Measurements from ENCODE around the gene ZSWIM4. TPM values are rescaled to one million over a fixed set of nuclear protein-coding genes. Genes with fewer than 3 reads are reported as not detected.
A peak's percentile ranks its signal among the peaks of the same experiment; 100 is the strongest.
"Not testable (repeated sequence)": the region's sequence is repeated elsewhere in the genome, so short reads cannot be mapped to it uniquely, and the experiment has no call there.

Gene ZSWIM4
- total RNA-seq (2022) = 10.7 and 11.5 TPM in 2 replicates
- percentile 50 among the genes with signal in this experiment for Bru-seq, nascent RNA
- BruChase-seq, experiment 1, labeled RNA remaining after a 6-hour chase = percentile 59 among the genes with signal in this experiment
- percentile 64 among the genes with signal in this experiment for BruChase-seq, experiment 2, labeled RNA remaining after a 2-hour chase
- long read RNA-seq, partial matches to known transcripts = 0 of 8 reads
- long read RNA-seq, other reads (novel, unspliced or antisense) = 8 of 8 reads

GRCh38 chr19:13794757-13795589 is at the start of gene ZSWIM4:
Gene ZSWIM4, plus strand, starts transcription at chr19:13795443. Its CDS starts 206 bp downstream, at chr19:13795649.
- no peaks in the 10 kb centered on the region for H3K4me1 Mint-ChIP-seq (ENCODE audit: low read depth, unreplicated experiment)
- H3K4me3 Mint-ChIP-seq (ENCODE audit: low read depth, unreplicated experiment) = peak within 1 kb of the TSS; percentile 90
- H3K36me3 Mint-ChIP-seq (ENCODE audit: insufficient read depth, unreplicated experiment) = peaks cover 39% of the 10 kb centered on the region
- CTCF ChIA-PET = interaction anchor here (0.7 to 1.0 kb wide), 2 partner anchors 19 to 67 kb away, joined by 5 read pairs; no protein-coding TSS in a partner anchor
- TF ChIP-seq CTCF (IDR thresholded peaks at IDR 0.05; ENCODE audit: unreplicated experiment) = no peak
- no TSS peak for BruUV-seq (replicated peaks)
- H3K27ac Mint-ChIP-seq (ENCODE audit: unreplicated experiment) = peak within 1 kb of the TSS; percentile 94
- no peaks in the 10 kb centered on the region for H3K27me3 Mint-ChIP-seq (ENCODE audit: unreplicated experiment)
- DNase-seq = peak; percentile 95
- no peaks in the 10 kb centered on the region for H3K9me3 Mint-ChIP-seq (ENCODE audit: low read depth, unreplicated experiment)
- intact Hi-C loops (cut with micrococcal nuclease; ENCODE audit: unreplicated experiment) = no loop called here

GRCh38 chr19:13747098-13747453 is 48.2 kb upstream of the ZSWIM4 start:
- CTCF ChIA-PET = interaction anchor here (1.0 kb wide), 2 partner anchors 15 to 26 kb away, joined by 3 to 6 read pairs; no protein-coding TSS in a partner anchor
- peaks cover 12% of the 10 kb centered on the region for H3K4me1 Mint-ChIP-seq (ENCODE audit: low read depth, unreplicated experiment)
- intact Hi-C loops (cut with micrococcal nuclease; ENCODE audit: unreplicated experiment) = no loop called here
- no peak overlapping the region for H3K27ac Mint-ChIP-seq (ENCODE audit: unreplicated experiment)
- no peaks in the 10 kb centered on the region for H3K27me3 Mint-ChIP-seq (ENCODE audit: unreplicated experiment)
- no peak for TF ChIP-seq CTCF (IDR thresholded peaks at IDR 0.05; ENCODE audit: unreplicated experiment)
- DNase-seq = no peak
- H3K9me3 Mint-ChIP-seq (ENCODE audit: low read depth, unreplicated experiment) = peaks cover 3% of the 10 kb centered on the region
- BruUV-seq (replicated peaks) = no TSS peak
- peaks cover 46% of the 10 kb centered on the region for H3K36me3 Mint-ChIP-seq (ENCODE audit: insufficient read depth, unreplicated experiment)
- H3K4me3 Mint-ChIP-seq (ENCODE audit: low read depth, unreplicated experiment) = peak overlapping the region; percentile 80

- DNase-seq = no peak
- Mint-ChIP-seq H3K4me1 (ENCODE audit: low read depth, unreplicated experiment) (no peaks in the 10 kb centered on the region), H3K36me3 (ENCODE audit: insufficient read depth, unreplicated experiment) (peaks cover 43% of the 10 kb centered on the region), H3K27ac (ENCODE audit: unreplicated experiment) (peak overlapping the region; percentile 78), H3K9me3 (ENCODE audit: low read depth, unreplicated experiment) (no peaks in the 10 kb centered on the region), H3K4me3 (ENCODE audit: low read depth, unreplicated experiment) (peak overlapping the region; percentile 80), H3K27me3 (ENCODE audit: unreplicated experiment) (no peaks in the 10 kb centered on the region)
- TSS peak; percentile 91 for BruUV-seq (replicated peaks)
- CTCF ChIA-PET = interaction anchor here (0.6 to 1.8 kb wide), 4 partner anchors 15 to 212 kb away, joined by 3 to 6 read pairs (median 4); no protein-coding TSS in a partner anchor
- no peak for TF ChIP-seq CTCF (IDR thresholded peaks at IDR 0.05; ENCODE audit: unreplicated experiment)
- intact Hi-C loops (cut with micrococcal nuclease; ENCODE audit: unreplicated experiment) = no loop called here
These were observed 46.9 kb upstream of the ZSWIM4 start for GRCh38 chr19:13748169-13748828.

- Mint-ChIP-seq H3K9me3 (ENCODE audit: low read depth, unreplicated experiment) (no peaks in the 10 kb centered on the region), H3K4me3 (ENCODE audit: low read depth, unreplicated experiment) (no peak overlapping the region), H3K4me1 (ENCODE audit: low read depth, unreplicated experiment) (peaks cover 8% of the 10 kb centered on the region), H3K27me3 (ENCODE audit: unreplicated experiment) (no peaks in the 10 kb centered on the region), H3K27ac (ENCODE audit: unreplicated experiment) (no peak overlapping the region), H3K36me3 (ENCODE audit: insufficient read depth, unreplicated experiment) (peaks cover 61% of the 10 kb centered on the region)
- DNase-seq = no peak
- CTCF ChIA-PET = no interaction called here
- no TSS peak for BruUV-seq (replicated peaks)
- intact Hi-C loops (cut with micrococcal nuclease; ENCODE audit: unreplicated experiment) = no loop called here
- TF ChIP-seq CTCF (IDR thresholded peaks at IDR 0.05; ENCODE audit: unreplicated experiment) = no peak
These were observed 43.8 kb upstream of the ZSWIM4 start for GRCh38 chr19:13751436-13751835.

GRCh38 chr19:13753622-13754021 is 41.6 kb upstream of the ZSWIM4 start:
- H3K4me3 Mint-ChIP-seq (ENCODE audit: low read depth, unreplicated experiment); H3K27ac Mint-ChIP-seq (ENCODE audit: unreplicated experiment); BruUV-seq (replicated peaks); H3K4me1 Mint-ChIP-seq (ENCODE audit: low read depth, unreplicated experiment); H3K9me3 Mint-ChIP-seq (ENCODE audit: low read depth, unreplicated experiment); DNase-seq; H3K27me3 Mint-ChIP-seq (ENCODE audit: unreplicated experiment); intact Hi-C loops (cut with micrococcal nuclease; ENCODE audit: unreplicated experiment); CTCF ChIA-PET: not testable (repeated sequence)
- H3K36me3 Mint-ChIP-seq (ENCODE audit: insufficient read depth, unreplicated experiment) = peaks cover 52% of the 10 kb centered on the region

Measured in Calu3 (cell line).